ENCODE measurements around the gene VASH2. TPM values are rescaled to one million over a fixed set of nuclear protein-coding genes. Genes with fewer than 3 reads are reported as not detected.

Gene VASH2
- total and polyA plus RNA-seq, 2 experiments from 2014 or later, result 0.06 TPM; not detected in 1

- Histone ChIP-seq H3K9ac (no peak overlapping the region), H2AFZ (no peak overlapping the region), H3K4me2 (ENCODE audit: unreplicated experiment) (no peak overlapping the region), H3K79me2 (ENCODE audit: insufficient read depth) (no peaks in the 10 kb centered on the region), H3K36me3 (ENCODE audit: low read depth) (no peaks in the 10 kb centered on the region), H3K9me2 (ENCODE audit: insufficient read depth) (no peaks in the 10 kb centered on the region), H3K27ac (no peak overlapping the region), H3K4me1 (ENCODE audit: insufficient read depth) (0 out of 2 replicates have a peak, but pooled peaks cover 3% of the 10 kb centered on the region), H3K27me3 (replicated peaks; ENCODE audit: insufficient read depth) (peaks cover 41% of the 10 kb centered on the region), H3F3A (ENCODE audit: insufficient read depth) (no peaks in the 10 kb centered on the region), H3K4me3 (no peak overlapping the region), H3K9me3 (ENCODE audit: low read depth) (no peaks in the 10 kb centered on the region), H4K20me1 (ENCODE audit: insufficient read depth) (no peaks in the 10 kb centered on the region)
- TF ChIP-seq EZH2 (IDR thresholded peaks at IDR 0.05; ENCODE audit: insufficient read depth, poor library complexity, severe bottlenecking), result no peak
- TF ChIP-seq EZH2phosphoT487 (IDR thresholded peaks at IDR 0.05; ENCODE audit: insufficient read depth, low read depth), result no peak
- WGBS, 2 experiments (ENCODE audit: low coverage in 1 of 2, low lambda C conversion rate in 2 of 2, missing lambda C conversion rate in 2 of 2), result 65 to 66% methylated on average over 3 of the region's 3 CpGs
- no peak for DNase-seq
- in situ Hi-C loops (cut with MboI), result no loop called here
These were observed 4.8 kb downstream of the VASH2 start for GRCh38 chr1:212955098-212955497.

GRCh38 chr1:212955961-212956620 is 5.8 kb downstream of the VASH2 start:
- Histone ChIP-seq H3K79me2 (ENCODE audit: insufficient read depth) (no peaks in the 10 kb centered on the region), H3K27ac (no peak overlapping the region), H3K36me3 (ENCODE audit: low read depth) (no peaks in the 10 kb centered on the region), H3K27me3 (replicated peaks; ENCODE audit: insufficient read depth) (peaks cover 35% of the 10 kb centered on the region), H3K9me2 (ENCODE audit: insufficient read depth) (no peaks in the 10 kb centered on the region), H3K9me3 (ENCODE audit: low read depth) (no peaks in the 10 kb centered on the region), H3K9ac (no peak overlapping the region), H3K4me3 (no peak overlapping the region), H3K4me1 (ENCODE audit: insufficient read depth) (0 out of 2 replicates have a peak, but pooled peaks cover under 1% of the 10 kb centered on the region), H3K4me2 (ENCODE audit: unreplicated experiment) (no peak overlapping the region), H4K20me1 (ENCODE audit: insufficient read depth) (no peaks in the 10 kb centered on the region), H3F3A (ENCODE audit: insufficient read depth) (no peaks in the 10 kb centered on the region), H2AFZ (no peak overlapping the region)
- DNase-seq, result no peak
- TF ChIP-seq EZH2 (IDR thresholded peaks at IDR 0.05; ENCODE audit: insufficient read depth, poor library complexity, severe bottlenecking) (no peak), EZH2phosphoT487 (IDR thresholded peaks at IDR 0.05; ENCODE audit: insufficient read depth, low read depth) (no peak)
- 52 to 69% methylated on average over 8 of the region's 8 CpGs for WGBS, 2 experiments (ENCODE audit: low coverage in 1 of 2, low lambda C conversion rate in 2 of 2, missing lambda C conversion rate in 2 of 2)
- in situ Hi-C loops (cut with MboI), result no loop called here

DNA sequence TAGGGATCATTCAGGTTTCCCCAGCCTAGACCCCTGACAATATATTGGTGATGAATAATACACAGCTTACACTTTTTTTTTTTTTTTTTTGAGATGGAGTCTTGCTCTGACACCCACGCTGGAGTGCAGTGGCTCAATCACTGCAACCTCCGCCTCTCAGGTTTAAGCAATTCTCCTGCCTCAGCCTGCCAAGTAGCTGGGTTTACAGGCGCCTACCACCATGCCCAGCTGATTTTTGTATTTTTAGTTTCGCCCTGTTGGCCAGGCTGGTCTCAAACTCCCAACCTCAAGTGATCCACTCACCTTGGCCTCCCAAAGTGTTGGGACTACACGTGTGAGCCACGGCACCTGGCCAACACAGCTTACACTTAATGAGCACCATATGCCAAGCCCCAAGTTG is 7.2 kb downstream of the VASH2 start:
- WGBS, 2 experiments (ENCODE audit: low coverage in 1 of 2, low lambda C conversion rate in 2 of 2, missing lambda C conversion rate in 2 of 2), result 64 to 66% methylated on average over 6 of the region's 6 CpGs
- Histone ChIP-seq H3K4me1 (ENCODE audit: insufficient read depth) (no peaks in the 10 kb centered on the region), H2AFZ (no peak overlapping the region), H3K79me2 (ENCODE audit: insufficient read depth) (no peaks in the 10 kb centered on the region), H3K36me3 (ENCODE audit: low read depth) (no peaks in the 10 kb centered on the region), H4K20me1 (ENCODE audit: insufficient read depth) (no peaks in the 10 kb centered on the region), H3K27ac (no peak overlapping the region), H3K9me3 (ENCODE audit: low read depth) (no peaks in the 10 kb centered on the region), H3K27me3 (replicated peaks; ENCODE audit: insufficient read depth) (peaks cover 29% of the 10 kb centered on the region), H3K4me2 (ENCODE audit: unreplicated experiment) (no peak overlapping the region), H3K9me2 (ENCODE audit: insufficient read depth) (no peaks in the 10 kb centered on the region), H3K4me3 (no peak overlapping the region), H3F3A (ENCODE audit: insufficient read depth) (no peaks in the 10 kb centered on the region), H3K9ac (no peak overlapping the region)
- DNase-seq, result no peak
- no peak for TF ChIP-seq EZH2phosphoT487 (IDR thresholded peaks at IDR 0.05; ENCODE audit: insufficient read depth, low read depth)
- TF ChIP-seq EZH2 (IDR thresholded peaks at IDR 0.05; ENCODE audit: insufficient read depth, poor library complexity, severe bottlenecking), result no peak
- in situ Hi-C loops (cut with MboI), result no loop called here

- H3K27me3 ChIP-seq (replicated peaks; ENCODE audit: insufficient read depth), result peaks cover 28% of the 10 kb centered on the region
- WGBS, 2 experiments (ENCODE audit: low coverage in 1 of 2, low lambda C conversion rate in 2 of 2, missing lambda C conversion rate in 2 of 2), result 83 to 89% methylated on average over 7 to 10 of the region's 10 CpGs
- no peaks in the 10 kb centered on the region for H3K79me2 ChIP-seq (ENCODE audit: insufficient read depth)
- no peak overlapping the region for H3K9ac ChIP-seq
- in situ Hi-C loops (cut with MboI), result no loop called here
- DNase-seq, result no peak
- H3F3A ChIP-seq (ENCODE audit: insufficient read depth), result no peaks in the 10 kb centered on the region
- H3K4me1 ChIP-seq (ENCODE audit: insufficient read depth), result no peaks in the 10 kb centered on the region
- H3K9me3 ChIP-seq (ENCODE audit: low read depth), result no peaks in the 10 kb centered on the region
- no peak overlapping the region for H2AFZ ChIP-seq
- H3K4me3 ChIP-seq, result no peak overlapping the region
- H3K4me2 ChIP-seq (ENCODE audit: unreplicated experiment), result no peak overlapping the region
- TF ChIP-seq EZH2 (IDR thresholded peaks at IDR 0.05; ENCODE audit: insufficient read depth, poor library complexity, severe bottlenecking) (no peak), EZH2phosphoT487 (IDR thresholded peaks at IDR 0.05; ENCODE audit: insufficient read depth, low read depth) (no peak)
- H3K27ac ChIP-seq, result no peak overlapping the region
- no peaks in the 10 kb centered on the region for H3K36me3 ChIP-seq (ENCODE audit: low read depth)
- H3K9me2 ChIP-seq (ENCODE audit: insufficient read depth), result no peaks in the 10 kb centered on the region
- no peaks in the 10 kb centered on the region for H4K20me1 ChIP-seq (ENCODE audit: insufficient read depth)
These were observed 7.8 kb downstream of the VASH2 start for GRCh38 chr1:212958175-212958574.

Measured in GM23248 (cell line).